PC-9 (cell line): ENCODE data around the gene MRFAP1. TPM values are rescaled to one million over a fixed set of nuclear protein-coding genes. Genes with fewer than 3 reads are reported as not detected.

ENCODE experiments used
- BruUV-seq: library from RNA; stranded (reverse); fragments of 400-500 nt; replicated peaks from 2 replicates; lab custom pipeline; 2021; lab: Mats Ljungman, UMichigan
- CTCF ChIA-PET: fragments of 300-600 bp; sonication (Branson Sonifier 250); formaldehyde crosslinking; loops from one replicate; lab custom pipeline; 2022; ENCODE audit warnings: antibody characterized with exemption; lab: Charles Lee
- POLR2A ChIA-PET: fragments of 300-600 bp; sonication (Branson Sonifier 250); formaldehyde crosslinking; loops from one replicate; lab custom pipeline; 2022; ENCODE audit warnings: antibody characterized with exemption; ENCODE audit not compliant: unreplicated experiment; lab: Charles Lee
- DNase-seq, 2 experiments: peaks; one replicate each; pipeline versions ENCODE4 v3.0.0 to v3.0.0-alpha.2; 2015 to 2022; ENCODE audit warnings: mixed read lengths in 1 of 2
- H2AFZ ChIP-seq: fragments of 200-600 bp; sonication (generic); 2 replicates; pipeline ENCODE4 v1.8.1; 2017; ENCODE audit warnings: antibody characterized with exemption
- H3F3A ChIP-seq: fragments of 200-600 bp; sonication (generic); 2 replicates; pipeline ENCODE4 v1.8.1; 2017; ENCODE audit warnings: antibody characterized with exemption, mild to moderate bottlenecking, low read depth; ENCODE audit not compliant: insufficient read depth
- H3K27ac ChIP-seq: fragments of 200-600 bp; sonication (generic); 2 replicates; pipeline ENCODE4 v1.6.1; 2016; ENCODE audit warnings: mixed run types
- H3K27me3 ChIP-seq: fragments of 200-600 bp; sonication (generic); 2 replicates; pipeline ENCODE4 v1.6.1; 2016; ENCODE audit warnings: low read depth, mixed run types; ENCODE audit not compliant: insufficient read depth
- H3K36me3 ChIP-seq: fragments of 200-600 bp; sonication (generic); 2 replicates; pipeline ENCODE4 v1.6.1; 2016; ENCODE audit warnings: low read depth, mixed run types
- H3K4me1 ChIP-seq: fragments of 200-600 bp; sonication (generic); replicated peaks from 2 replicates; pipeline ENCODE4 v1.6.1; 2016; ENCODE audit warnings: mixed run types; ENCODE audit not compliant: insufficient read depth
- H3K4me2 ChIP-seq: fragments of 200-600 bp; sonication (generic); 2 replicates; pipeline ENCODE4 v1.6.1; 2017; ENCODE audit warnings: mixed run types
- H3K4me3 ChIP-seq: fragments of 200-600 bp; sonication (generic); 2 replicates; pipeline ENCODE4 v1.6.1; 2016; ENCODE audit warnings: mixed run types
- H3K79me2 ChIP-seq: fragments of 200-600 bp; sonication (generic); 2 replicates; pipeline ENCODE4 v1.6.1; 2017; ENCODE audit warnings: low read depth, mixed run types
- H3K9me2 ChIP-seq: fragments of 200-600 bp; sonication (generic); 2 replicates; pipeline ENCODE4 v1.8.1; 2017; ENCODE audit warnings: mild to moderate bottlenecking; ENCODE audit not compliant: insufficient read depth
- H3K9me3 ChIP-seq: fragments of 200-600 bp; sonication (generic); 2 replicates; pipeline ENCODE4 v1.8.1; 2016; ENCODE audit warnings: low read depth; ENCODE audit not compliant: insufficient read depth
- H4K20me1 ChIP-seq: fragments of 200-600 bp; sonication (generic); 2 replicates; pipeline ENCODE4 v1.8.1; 2017; ENCODE audit not compliant: insufficient read depth
- EZH2 ChIP-seq: fragments of 200-600 bp; sonication (generic); IDR thresholded peaks from 2 replicates; pipeline ENCODE4 v1.8.0; 2017; ENCODE audit warnings: antibody characterized with exemption, low read depth
- intact Hi-C: fragments of 100-400 bp; cut with micrococcal nuclease; formaldehyde crosslinking; loops from one replicate; pipeline ENCODE4 v1.10.0; 2022; ENCODE audit not compliant: unreplicated experiment
- total RNA-seq: library from RNA; stranded (reverse); gene quantifications from 2 replicates; pipeline ENCODE4 v1.2.3, GENCODE V29; 2021
- TF ChIP-seq, protein P1 (sequence below): fragments of 200-600 bp; sonication (generic); conservative IDR thresholded peaks from 2 replicates; pipeline ENCODE4 v1.6.1; 2017; ENCODE audit warnings: mixed run types, antibody characterized with exemption, mild to moderate bottlenecking, moderate library complexity

Gene MRFAP1
- total RNA-seq, 1 experiment from 2014 or later = 278 TPM

- Histone ChIP-seq H3K9me2 (no peaks in the 10 kb centered on the region), H3K36me3 (no peaks in the 10 kb centered on the region), H3K4me2 (no peak overlapping the region), H3K9me3 (no peaks in the 10 kb centered on the region), H4K20me1 (no peaks in the 10 kb centered on the region), H3K4me3 (no peak overlapping the region), H3K79me2 (no peaks in the 10 kb centered on the region), H2AFZ (no peak overlapping the region), H3K4me1 (no peaks in the 10 kb centered on the region), H3K27me3 (no peaks in the 10 kb centered on the region), H3K27ac (no peak overlapping the region), H3F3A (no peaks in the 10 kb centered on the region)
- BruUV-seq = no TSS peak
- TF ChIP-seq, protein P1, sequence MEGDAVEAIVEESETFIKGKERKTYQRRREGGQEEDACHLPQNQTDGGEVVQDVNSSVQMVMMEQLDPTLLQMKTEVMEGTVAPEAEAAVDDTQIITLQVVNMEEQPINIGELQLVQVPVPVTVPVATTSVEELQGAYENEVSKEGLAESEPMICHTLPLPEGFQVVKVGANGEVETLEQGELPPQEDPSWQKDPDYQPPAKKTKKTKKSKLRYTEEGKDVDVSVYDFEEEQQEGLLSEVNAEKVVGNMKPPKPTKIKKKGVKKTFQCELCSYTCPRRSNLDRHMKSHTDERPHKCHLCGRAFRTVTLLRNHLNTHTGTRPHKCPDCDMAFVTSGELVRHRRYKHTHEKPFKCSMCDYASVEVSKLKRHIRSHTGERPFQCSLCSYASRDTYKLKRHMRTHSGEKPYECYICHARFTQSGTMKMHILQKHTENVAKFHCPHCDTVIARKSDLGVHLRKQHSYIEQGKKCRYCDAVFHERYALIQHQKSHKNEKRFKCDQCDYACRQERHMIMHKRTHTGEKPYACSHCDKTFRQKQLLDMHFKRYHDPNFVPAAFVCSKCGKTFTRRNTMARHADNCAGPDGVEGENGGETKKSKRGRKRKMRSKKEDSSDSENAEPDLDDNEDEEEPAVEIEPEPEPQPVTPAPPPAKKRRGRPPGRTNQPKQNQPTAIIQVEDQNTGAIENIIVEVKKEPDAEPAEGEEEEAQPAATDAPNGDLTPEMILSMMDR = no peak
- TF ChIP-seq EZH2 = no peak
- CTCF ChIA-PET = no interaction called here
- intact Hi-C loops = no loop called here
- POLR2A ChIA-PET = no interaction called here
- no peak for DNase-seq
Observed at GRCh38 chr4:6617246-6617645, 23.2 kb upstream of the MRFAP1 start.

DNA sequence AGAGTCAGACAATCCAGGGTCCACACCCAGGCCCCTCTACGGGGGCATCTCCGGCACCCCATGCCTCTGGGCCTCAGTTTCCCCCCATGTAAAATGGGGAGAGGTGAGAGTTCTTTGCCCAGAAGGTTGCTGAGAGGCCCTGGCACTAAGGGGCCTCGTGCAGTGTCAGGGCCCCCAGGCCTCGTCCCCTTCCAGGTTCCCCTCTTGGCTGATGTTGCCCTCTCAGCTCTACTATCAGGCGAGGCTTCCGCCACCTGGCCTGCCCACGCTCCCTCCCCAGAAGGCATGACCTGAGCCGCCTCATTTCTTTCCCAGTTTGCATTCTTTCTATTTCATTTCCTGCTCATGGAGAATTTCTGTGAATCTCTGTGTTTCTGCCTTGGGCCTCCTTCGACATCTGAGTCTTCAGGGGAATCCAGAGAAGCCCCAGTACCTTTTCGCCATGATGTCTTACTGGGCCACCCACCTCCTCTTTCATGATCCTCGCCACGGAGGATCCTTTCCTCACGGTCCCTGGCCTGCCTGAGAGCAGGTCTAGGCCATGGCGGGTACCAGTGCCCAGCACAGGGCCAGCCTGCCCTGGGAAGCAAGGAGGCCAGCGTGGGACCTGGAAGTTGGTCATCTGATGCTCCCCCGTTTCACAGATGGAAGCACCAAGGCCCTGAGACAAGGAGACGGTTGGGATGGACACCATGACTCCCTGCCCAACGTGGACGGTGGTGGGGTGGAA lies 21.9 kb upstream of the MRFAP1 start:
- H3K9me3 ChIP-seq = no peaks in the 10 kb centered on the region
- POLR2A ChIA-PET = no interaction called here
- no peaks in the 10 kb centered on the region for H4K20me1 ChIP-seq
- no peaks in the 10 kb centered on the region for H3K27me3 ChIP-seq
- intact Hi-C loops = no loop called here
- CTCF ChIA-PET = interaction anchor here (0.5 kb wide), 1 partner anchor 9 kb away, joined by 8 read pairs; no protein-coding TSS in a partner anchor
- no peaks in the 10 kb centered on the region for H3K4me1 ChIP-seq
- no peaks in the 10 kb centered on the region for H3F3A ChIP-seq
- no peaks in the 10 kb centered on the region for H3K36me3 ChIP-seq
- TF ChIP-seq, protein P1 = no peak
- no peak for TF ChIP-seq EZH2
- DNase-seq = no peak
- no peak overlapping the region for H3K4me2 ChIP-seq
- no peaks in the 10 kb centered on the region for H3K79me2 ChIP-seq
- H3K9me2 ChIP-seq = no peaks in the 10 kb centered on the region
- H3K27ac ChIP-seq = no peak overlapping the region
- H3K4me3 ChIP-seq = no peak overlapping the region
- H2AFZ ChIP-seq = no peak overlapping the region
- no TSS peak for BruUV-seq

DNA sequence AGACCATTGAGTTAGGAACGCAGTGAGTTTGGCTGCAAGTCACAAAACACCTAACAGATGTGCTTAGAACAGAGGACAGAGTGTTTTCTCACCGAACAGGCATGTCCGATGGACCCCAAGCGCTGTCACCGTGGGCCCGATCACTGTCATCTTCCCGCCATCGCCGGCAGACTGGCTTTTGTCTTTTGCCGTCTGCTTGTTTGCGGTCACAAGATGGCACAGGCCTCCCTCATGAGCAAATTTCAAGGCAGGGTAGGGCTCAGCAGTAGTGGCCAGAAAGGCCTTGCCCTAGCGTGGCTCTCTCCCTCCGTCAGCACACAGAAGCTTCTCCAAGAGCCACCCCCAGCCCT lies 21.4 kb upstream of the MRFAP1 start:
- H3K9me3 ChIP-seq = no peaks in the 10 kb centered on the region
- no peaks in the 10 kb centered on the region for H4K20me1 ChIP-seq
- H3K27ac ChIP-seq = no peak overlapping the region
- ChIA-PET POLR2A (no interaction called here), CTCF (no interaction called here)
- no peaks in the 10 kb centered on the region for H3F3A ChIP-seq
- intact Hi-C loops = no loop called here
- no peak overlapping the region for H3K4me2 ChIP-seq
- no peaks in the 10 kb centered on the region for H3K4me1 ChIP-seq
- no peak overlapping the region for H3K4me3 ChIP-seq
- BruUV-seq = no TSS peak
- no peaks in the 10 kb centered on the region for H3K79me2 ChIP-seq
- no peaks in the 10 kb centered on the region for H3K9me2 ChIP-seq
- no peak overlapping the region for H2AFZ ChIP-seq
- no peak for DNase-seq
- no peaks in the 10 kb centered on the region for H3K36me3 ChIP-seq
- TF ChIP-seq, protein P1 = no peak
- TF ChIP-seq EZH2 = no peak
- H3K27me3 ChIP-seq = no peaks in the 10 kb centered on the region
